Astrocyte of the spinal cord (primary cell): ENCODE data around the gene TMTC3.

ENCODE experiments used
- DNase-seq: peaks from one replicate; pipeline ENCODE4 v3.0.0; 2011; ENCODE audit warnings: low read depth, low spot score
- H3K4me3 ChIP-seq: 2 replicates; pipeline ENCODE4 v1.5.1; 2011; ENCODE audit warnings: low read depth, mild to moderate bottlenecking, low read length, moderate library complexity
- in situ Hi-C: cut with HindIII; loops from 2 replicates; pipeline ENCODE4 v1.10.0; 2017; ENCODE audit warnings: low sequenced_read_pairs
- TF ChIP-seq, protein P1 (sequence below): IDR thresholded peaks from 2 replicates; pipeline ENCODE4 v1.5.1; 2012; ENCODE audit warnings: low read depth, mild to moderate bottlenecking, low read length, inconsistent platforms

The TMTC3 gene

GRCh38 chr12:88182416-88182815 lies 40.3 kb downstream of the TMTC3 start:
- TF ChIP-seq, protein P1, sequence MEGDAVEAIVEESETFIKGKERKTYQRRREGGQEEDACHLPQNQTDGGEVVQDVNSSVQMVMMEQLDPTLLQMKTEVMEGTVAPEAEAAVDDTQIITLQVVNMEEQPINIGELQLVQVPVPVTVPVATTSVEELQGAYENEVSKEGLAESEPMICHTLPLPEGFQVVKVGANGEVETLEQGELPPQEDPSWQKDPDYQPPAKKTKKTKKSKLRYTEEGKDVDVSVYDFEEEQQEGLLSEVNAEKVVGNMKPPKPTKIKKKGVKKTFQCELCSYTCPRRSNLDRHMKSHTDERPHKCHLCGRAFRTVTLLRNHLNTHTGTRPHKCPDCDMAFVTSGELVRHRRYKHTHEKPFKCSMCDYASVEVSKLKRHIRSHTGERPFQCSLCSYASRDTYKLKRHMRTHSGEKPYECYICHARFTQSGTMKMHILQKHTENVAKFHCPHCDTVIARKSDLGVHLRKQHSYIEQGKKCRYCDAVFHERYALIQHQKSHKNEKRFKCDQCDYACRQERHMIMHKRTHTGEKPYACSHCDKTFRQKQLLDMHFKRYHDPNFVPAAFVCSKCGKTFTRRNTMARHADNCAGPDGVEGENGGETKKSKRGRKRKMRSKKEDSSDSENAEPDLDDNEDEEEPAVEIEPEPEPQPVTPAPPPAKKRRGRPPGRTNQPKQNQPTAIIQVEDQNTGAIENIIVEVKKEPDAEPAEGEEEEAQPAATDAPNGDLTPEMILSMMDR: no peak
- DNase-seq: no peak
- no peak overlapping the region for H3K4me3 ChIP-seq
- in situ Hi-C loops: no loop called here

- in situ Hi-C loops: no loop called here
- TF ChIP-seq, protein P1: no peak
- no peak for DNase-seq
- no peak overlapping the region for H3K4me3 ChIP-seq
Measured at GRCh38 chr12:88184196-88184595, 42.1 kb downstream of the TMTC3 start.

- TF ChIP-seq, protein P1: no peak
- DNase-seq: no peak
- in situ Hi-C loops: no loop called here
- no peak overlapping the region for H3K4me3 ChIP-seq
Measured at GRCh38 chr12:88185279-88185678, 43.2 kb downstream of the TMTC3 start.

GRCh38 chr12:88185988-88186387 lies 43.9 kb downstream of the TMTC3 start:
- in situ Hi-C loops: no loop called here
- H3K4me3 ChIP-seq: no peak overlapping the region
- DNase-seq: peak; percentile 66
- TF ChIP-seq, protein P1: no peak

DNA sequence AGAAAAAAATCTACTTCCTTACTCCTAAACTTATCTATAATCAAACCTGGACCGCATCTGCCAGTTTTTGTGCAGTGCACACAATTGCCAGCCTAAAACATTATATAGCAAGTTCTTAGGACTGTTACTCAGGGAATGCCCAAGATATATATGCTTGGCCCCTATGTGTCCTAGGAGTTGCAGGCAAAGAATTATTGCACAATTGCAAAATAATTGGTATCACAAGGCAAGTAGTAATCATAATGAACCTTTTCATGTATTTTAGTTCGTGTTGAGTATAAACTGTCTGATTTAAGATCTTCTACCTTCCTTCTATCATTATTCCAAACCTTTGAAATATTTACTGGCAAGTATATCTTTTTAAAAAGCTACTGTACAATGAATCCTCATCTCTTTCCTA lies 45.5 kb downstream of the TMTC3 start:
- in situ Hi-C loops: no loop called here
- TF ChIP-seq, protein P1: no peak
- no peak for DNase-seq
- no peak overlapping the region for H3K4me3 ChIP-seq

DNA sequence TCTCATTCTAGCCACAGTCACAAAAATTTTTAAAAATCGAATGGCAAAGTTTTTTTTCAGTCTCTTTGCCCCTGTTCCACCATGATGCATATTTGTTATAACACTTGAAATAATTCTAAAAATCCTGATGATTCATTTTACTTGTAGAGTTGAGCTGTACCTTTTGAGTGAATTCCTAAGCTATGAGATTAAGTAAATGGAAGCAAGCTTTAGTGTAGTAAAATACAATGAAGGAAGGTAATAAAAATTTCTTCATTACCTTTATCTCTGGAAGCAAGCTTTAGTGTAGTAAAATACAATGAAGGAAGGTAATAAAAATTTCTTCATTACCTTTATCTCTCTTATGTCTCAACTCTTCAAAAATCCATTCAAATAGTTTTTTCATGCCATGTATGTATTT lies 46.1 kb downstream of the TMTC3 start:
- DNase-seq: peak; percentile 21
- in situ Hi-C loops: no loop called here

DNA sequence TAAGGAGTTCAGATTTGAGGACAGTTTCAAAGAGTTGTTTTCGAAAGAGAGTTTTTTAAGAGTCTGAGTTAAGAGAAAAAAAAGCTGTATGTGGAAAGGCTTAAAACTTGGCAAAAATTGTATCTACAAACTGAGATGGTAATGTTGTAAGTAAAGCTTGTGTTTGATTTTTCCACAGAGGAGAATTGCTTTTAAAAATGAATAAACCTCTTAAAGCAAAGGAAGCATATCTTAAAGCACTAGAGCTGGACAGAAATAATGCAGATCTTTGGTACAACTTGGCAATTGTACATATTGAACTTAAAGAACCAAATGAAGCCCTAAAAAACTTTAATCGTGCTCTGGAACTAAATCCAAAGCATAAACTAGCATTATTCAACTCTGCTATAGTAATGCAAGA lies 50.3 kb downstream of the TMTC3 start:
- no peak for DNase-seq
- H3K4me3 ChIP-seq: no peak overlapping the region
- TF ChIP-seq, protein P1: no peak
- in situ Hi-C loops: no loop called here

More for the DNA sequence above, 46.1 kb downstream of the TMTC3 start:
- TF ChIP-seq, protein P1: no peak
- no peak overlapping the region for H3K4me3 ChIP-seq
